Karpas-422 (cell line): Measurements from ENCODE around the gene CARS1. TPM values are rescaled to one million over a fixed set of nuclear protein-coding genes. Genes with fewer than 3 reads are reported as not detected.

Source experiments
- DNase-seq: peaks from one replicate; pipeline ENCODE4 v3.0.0-alpha.2; 2015
- H2AFZ ChIP-seq: fragments of 200-600 bp; sonication (generic); 2 replicates; pipeline ENCODE4 v1.6.1; 2014; ENCODE audit warnings: antibody characterized with exemption, low read length, mixed read lengths
- H3K27ac ChIP-seq: fragments of 200-600 bp; sonication (generic); 2 replicates; pipeline ENCODE4 v1.5.1; 2014; ENCODE audit warnings: mild to moderate bottlenecking, low read length, moderate library complexity
- H3K27me3 ChIP-seq: fragments of 200-600 bp; sonication (generic); 2 replicates; pipeline ENCODE4 v1.6.1; 2014; ENCODE audit warnings: low read length, mixed read lengths
- H3K36me3 ChIP-seq: fragments of 200-600 bp; sonication (generic); 2 replicates; pipeline ENCODE4 v1.6.1; 2014; ENCODE audit warnings: low read length, mixed read lengths; ENCODE audit not compliant: insufficient read depth
- H3K4me1 ChIP-seq: fragments of 200-600 bp; sonication (generic); 2 replicates; pipeline ENCODE4 v1.6.1; 2014; ENCODE audit warnings: mild to moderate bottlenecking, low read length, mixed read lengths
- H3K4me2 ChIP-seq: fragments of 200-600 bp; sonication (generic); 2 replicates; pipeline ENCODE4 v1.6.1; 2014; ENCODE audit warnings: low read length, low read depth, mild to moderate bottlenecking; ENCODE audit not compliant: poor library complexity, severe bottlenecking
- H3K4me3 ChIP-seq: fragments of 200-600 bp; sonication (generic); 2 replicates; pipeline ENCODE4 v1.5.1; 2014; ENCODE audit warnings: mild to moderate bottlenecking, antibody characterized with exemption, low read length, mixed read lengths
- H3K79me2 ChIP-seq: fragments of 200-600 bp; sonication (generic); 2 replicates; pipeline ENCODE4 v1.6.1; 2014; ENCODE audit warnings: mild to moderate bottlenecking, low read length, mixed read lengths
- H3K9ac ChIP-seq: fragments of 200-600 bp; sonication (generic); 2 replicates; pipeline ENCODE4 v1.6.0; 2014; ENCODE audit warnings: low read length
- H3K9me2 ChIP-seq: fragments of 200-600 bp; sonication (generic), shearing (Covaris generic); replicated peaks from 2 replicates; pipeline ENCODE4 v1.6.0; 2014; ENCODE audit warnings: mild to moderate bottlenecking, low read length, moderate library complexity; ENCODE audit not compliant: insufficient read depth
- H3K9me3 ChIP-seq: fragments of 300-700, 200-600 bp; sonication (generic); 2 replicates; pipeline ENCODE4 v1.6.1; 2014; ENCODE audit warnings: low read length, mixed read lengths
- H4K20me1 ChIP-seq: fragments of 200-600 bp; sonication (generic); 2 replicates; pipeline ENCODE4 v1.6.1; 2014; ENCODE audit warnings: mild to moderate bottlenecking, antibody characterized with exemption, low read length, low read depth; ENCODE audit not compliant: insufficient read depth
- total RNA-seq: library from RNA; depleted of rRNA; stranded (reverse); fragments of >200 nt; shearing (Covaris generic); gene quantifications from 2 replicates; pipeline ENCODE4 v1.2.3, GENCODE V29; 2014; ENCODE audit warnings: low replicate concordance

The CARS1 gene
- total RNA-seq, 1 experiment from 2014 or later, result 55.8 TPM

DNA sequence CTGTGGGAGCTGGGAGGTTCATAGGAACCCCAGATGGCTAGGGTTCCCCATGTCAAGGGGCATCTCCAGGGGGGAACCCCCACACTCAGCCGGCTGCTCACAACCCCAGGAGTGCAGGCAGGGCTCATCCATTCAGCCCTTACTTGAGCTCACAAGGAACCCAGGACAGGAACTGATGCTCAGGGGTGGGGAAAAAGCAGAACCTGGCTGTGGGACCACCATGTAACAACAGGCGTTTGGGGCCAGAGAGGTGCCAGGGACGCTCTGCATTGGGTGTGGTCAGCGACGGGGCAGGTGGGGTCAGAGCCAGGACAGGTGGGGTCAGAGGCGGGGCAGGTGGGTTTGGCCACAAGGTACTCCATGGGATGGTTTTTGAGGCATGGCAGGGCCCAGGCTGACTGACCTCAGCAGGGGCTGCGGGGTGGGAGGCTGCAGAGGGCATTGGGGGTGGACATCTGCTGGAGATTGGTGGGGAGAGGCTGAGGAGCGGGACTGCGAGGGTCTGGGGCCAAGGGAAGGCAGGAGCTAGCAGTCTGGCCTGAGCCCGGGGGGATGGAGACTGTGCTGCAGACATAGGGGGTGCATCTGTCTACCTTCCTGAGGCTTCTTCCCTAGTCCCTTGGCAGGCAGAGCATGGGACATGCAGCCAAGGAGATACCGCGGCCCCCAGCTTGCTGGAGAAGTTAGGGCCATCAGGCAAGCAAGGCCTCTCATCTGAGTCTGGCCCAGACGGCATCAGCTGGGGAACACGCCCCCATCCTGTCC, 34.0 kb upstream of the CARS1 start:
- Histone ChIP-seq H3K9me2 (no peaks in the 10 kb centered on the region), H3K4me2 (no peak overlapping the region), H3K9me3 (no peaks in the 10 kb centered on the region)

GRCh38 chr11:3090096-3090901, 33.1 kb upstream of the CARS1 start:
- H3K4me2 ChIP-seq, result no peak overlapping the region
- no peaks in the 10 kb centered on the region for H4K20me1 ChIP-seq
- peaks cover 3% of the 10 kb centered on the region for H3K4me1 ChIP-seq
- H3K36me3 ChIP-seq, result no peaks in the 10 kb centered on the region
- no peaks in the 10 kb centered on the region for H3K27me3 ChIP-seq
- no peak overlapping the region for H3K4me3 ChIP-seq
- H2AFZ ChIP-seq, result no peak overlapping the region
- H3K79me2 ChIP-seq, result no peaks in the 10 kb centered on the region
- no peak overlapping the region for H3K9ac ChIP-seq
- no peak for DNase-seq
- H3K9me3 ChIP-seq, result no peaks in the 10 kb centered on the region
- H3K9me2 ChIP-seq, result no peaks in the 10 kb centered on the region
- no peak overlapping the region for H3K27ac ChIP-seq

More for the DNA sequence above, 34.0 kb upstream of the CARS1 start:
- H3K79me2 ChIP-seq, result no peaks in the 10 kb centered on the region
- no peak for DNase-seq
- H2AFZ ChIP-seq, result no peak overlapping the region
- no peak overlapping the region for H3K4me3 ChIP-seq
- H3K9ac ChIP-seq, result no peak overlapping the region
- H3K36me3 ChIP-seq, result no peaks in the 10 kb centered on the region
- H3K27me3 ChIP-seq, result no peaks in the 10 kb centered on the region
- no peaks in the 10 kb centered on the region for H4K20me1 ChIP-seq
- peaks cover 3% of the 10 kb centered on the region for H3K4me1 ChIP-seq
- H3K27ac ChIP-seq, result no peak overlapping the region

DNA sequence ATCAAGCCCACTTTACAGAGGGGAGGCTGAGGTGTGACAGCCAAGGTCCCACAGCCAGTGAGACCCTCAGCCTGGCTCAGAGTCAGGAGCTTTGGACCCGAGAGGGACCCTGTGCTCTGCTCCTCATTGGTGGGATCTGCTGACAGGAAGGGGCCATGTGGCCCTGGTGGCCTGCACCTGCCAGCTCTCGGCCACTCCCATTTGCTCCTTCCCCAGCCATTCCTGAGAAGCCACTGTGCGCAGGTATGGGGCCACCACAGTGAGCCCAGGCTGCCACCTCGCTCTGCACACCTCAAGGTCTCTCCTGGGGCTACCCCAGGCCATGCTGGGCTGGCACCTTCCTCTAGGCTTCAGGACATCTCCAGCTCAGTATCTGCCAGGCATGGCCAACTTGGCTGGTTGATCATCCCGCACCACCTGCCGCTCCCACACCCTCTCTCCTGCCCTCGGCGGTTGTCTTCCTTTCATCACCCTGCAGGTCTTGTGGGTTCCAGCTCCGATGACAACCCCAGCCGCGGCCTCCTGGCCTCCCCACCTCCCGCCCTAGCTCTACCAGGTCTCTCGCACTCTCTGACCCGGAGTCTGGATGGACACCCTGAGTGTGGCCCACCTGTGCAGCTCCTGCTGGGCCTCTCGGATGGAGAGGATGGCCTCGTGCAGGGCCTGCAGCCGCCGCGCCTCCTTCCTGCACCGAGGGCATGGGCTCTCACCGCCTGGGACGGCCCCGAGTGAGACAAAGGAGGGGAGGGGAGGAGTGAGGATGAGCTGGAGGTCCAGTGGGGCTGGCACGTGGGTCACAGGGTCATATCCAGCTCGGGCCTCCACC, 32.2 kb upstream of the CARS1 start:
- no peaks in the 10 kb centered on the region for H3K9me3 ChIP-seq
- no peak overlapping the region for H3K9ac ChIP-seq
- no peak overlapping the region for H2AFZ ChIP-seq
- no peaks in the 10 kb centered on the region for H3K36me3 ChIP-seq
- H3K79me2 ChIP-seq, result no peaks in the 10 kb centered on the region
- DNase-seq, result no peak
- no peaks in the 10 kb centered on the region for H3K27me3 ChIP-seq
- H3K4me3 ChIP-seq, result no peak overlapping the region
- H4K20me1 ChIP-seq, result no peaks in the 10 kb centered on the region
- no peaks in the 10 kb centered on the region for H3K9me2 ChIP-seq
- no peak overlapping the region for H3K27ac ChIP-seq
- no peak overlapping the region for H3K4me2 ChIP-seq
- H3K4me1 ChIP-seq, result peaks cover 3% of the 10 kb centered on the region

DNA sequence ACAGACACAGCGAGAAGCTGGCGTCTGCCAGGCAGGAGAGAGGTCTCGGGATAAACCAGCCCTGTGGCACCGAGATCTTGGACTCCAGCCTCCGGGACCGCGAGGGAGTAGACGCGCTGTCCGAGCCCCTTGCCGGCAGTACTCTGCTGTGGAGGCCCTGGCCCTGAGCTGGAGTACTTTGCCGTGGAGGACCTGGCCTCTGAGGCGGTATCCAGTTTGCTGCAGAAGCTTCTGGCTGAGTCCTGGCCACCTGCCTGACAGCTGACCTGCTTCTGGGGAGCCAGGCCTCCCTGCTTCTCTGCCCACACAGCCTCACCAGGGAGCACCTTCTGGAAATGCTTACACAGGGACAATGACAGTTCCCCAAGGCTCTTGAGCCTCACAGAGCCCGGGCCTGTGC, 31.6 kb upstream of the CARS1 start:
- no peaks in the 10 kb centered on the region for H4K20me1 ChIP-seq
- no peaks in the 10 kb centered on the region for H3K36me3 ChIP-seq
- H3K4me2 ChIP-seq, result no peak overlapping the region
- H3K4me3 ChIP-seq, result no peak overlapping the region
- no peak for DNase-seq
- no peaks in the 10 kb centered on the region for H3K9me2 ChIP-seq
- no peak overlapping the region for H3K27ac ChIP-seq
- H3K79me2 ChIP-seq, result no peaks in the 10 kb centered on the region
- no peak overlapping the region for H3K9ac ChIP-seq
- H3K4me1 ChIP-seq, result peaks cover 3% of the 10 kb centered on the region
- no peak overlapping the region for H2AFZ ChIP-seq
- no peaks in the 10 kb centered on the region for H3K9me3 ChIP-seq
- no peaks in the 10 kb centered on the region for H3K27me3 ChIP-seq

DNA sequence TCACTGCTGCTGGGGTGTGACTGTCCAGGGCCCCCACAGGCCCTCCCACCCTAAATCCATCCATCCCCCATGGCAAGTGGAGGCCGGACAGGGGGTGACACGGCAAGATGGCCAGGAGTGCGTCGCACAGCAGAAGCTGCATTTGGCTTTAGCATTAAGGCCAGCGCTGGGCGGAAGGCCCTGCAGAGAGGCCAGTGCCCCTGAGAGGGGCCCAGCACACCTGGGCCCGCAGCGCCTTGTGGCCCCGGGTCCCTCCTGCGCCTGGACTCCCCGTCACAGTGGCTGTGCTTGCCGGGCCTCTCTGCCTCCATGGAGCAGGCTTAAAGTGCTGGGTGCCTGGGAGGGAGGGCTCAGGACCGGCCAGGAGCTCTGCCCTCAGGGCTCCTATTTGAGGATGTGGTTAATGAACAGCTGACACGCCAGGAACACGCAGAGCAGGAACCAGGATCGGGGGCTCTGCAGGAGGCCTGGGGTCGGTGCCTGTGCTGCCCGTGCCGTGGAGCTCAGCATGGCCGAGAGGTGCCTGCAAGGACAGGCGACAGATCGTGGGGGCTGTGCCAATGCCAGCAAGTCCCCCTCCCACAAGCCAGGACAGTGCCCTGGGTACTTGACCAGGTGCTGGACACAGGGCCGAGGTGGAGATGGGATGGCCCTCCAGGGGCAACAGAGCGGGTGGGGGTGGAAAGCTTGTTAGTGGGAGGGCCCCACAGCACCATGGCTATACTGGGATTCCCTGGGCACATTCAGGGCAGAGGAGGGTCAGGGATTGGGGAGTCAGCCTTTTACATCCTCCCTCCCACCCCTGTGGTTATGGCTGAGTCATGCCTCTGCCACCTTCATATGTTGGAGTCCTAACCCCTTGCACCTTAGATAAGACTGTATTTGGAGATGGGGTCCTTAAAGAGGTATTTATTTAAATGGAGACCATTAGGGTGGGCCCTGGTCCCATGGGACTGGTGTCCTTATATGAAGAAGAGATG, 30.9 kb upstream of the CARS1 start:
- no peaks in the 10 kb centered on the region for H3K9me3 ChIP-seq
- no peak overlapping the region for H3K4me3 ChIP-seq
- no peaks in the 10 kb centered on the region for H4K20me1 ChIP-seq
- DNase-seq, result no peak
- H3K4me1 ChIP-seq, result peaks cover 3% of the 10 kb centered on the region
- no peak overlapping the region for H3K4me2 ChIP-seq
- H3K27me3 ChIP-seq, result no peaks in the 10 kb centered on the region
- no peak overlapping the region for H3K9ac ChIP-seq
- no peaks in the 10 kb centered on the region for H3K79me2 ChIP-seq
- H2AFZ ChIP-seq, result no peak overlapping the region
- H3K27ac ChIP-seq, result no peak overlapping the region
- no peaks in the 10 kb centered on the region for H3K36me3 ChIP-seq
- H3K9me2 ChIP-seq, result no peaks in the 10 kb centered on the region

GRCh38 chr11:3087373-3087772, 30.1 kb upstream of the CARS1 start:
- Histone ChIP-seq H3K4me2 (no peak overlapping the region), H3K9ac (no peak overlapping the region), H3K9me3 (no peaks in the 10 kb centered on the region), H3K27ac (no peak overlapping the region), H3K4me1 (peaks cover 3% of the 10 kb centered on the region), H2AFZ (no peak overlapping the region), H4K20me1 (no peaks in the 10 kb centered on the region), H3K9me2 (no peaks in the 10 kb centered on the region), H3K36me3 (no peaks in the 10 kb centered on the region), H3K79me2 (no peaks in the 10 kb centered on the region), H3K4me3 (no peak overlapping the region), H3K27me3 (no peaks in the 10 kb centered on the region)
- no peak for DNase-seq

GRCh38 chr11:3086671-3087150, 29.5 kb upstream of the CARS1 start:
- Histone ChIP-seq H3K4me2 (no peak overlapping the region), H3K36me3 (no peaks in the 10 kb centered on the region), H2AFZ (no peak overlapping the region), H3K79me2 (no peaks in the 10 kb centered on the region), H3K9me3 (no peaks in the 10 kb centered on the region), H3K4me3 (no peak overlapping the region), H3K27ac (no peak overlapping the region), H3K4me1 (no peaks in the 10 kb centered on the region; the same call in 1 of the 2 replicates), H3K27me3 (no peaks in the 10 kb centered on the region), H4K20me1 (no peaks in the 10 kb centered on the region), H3K9ac (no peak overlapping the region), H3K9me2 (no peaks in the 10 kb centered on the region)
- DNase-seq, result no peak
